Heart right ventricle (tissue), 16 donors: Measurements from ENCODE around the gene EIF3L. TPM values are rescaled to one million over a fixed set of nuclear protein-coding genes. Genes with fewer than 3 reads are reported as not detected.

Source experiments
- ATAC-seq, 8 donors: fragments of 200-7000 bp; cut with Tn5 transposase; one replicate each; pipeline ENCODE4 v1.9.1; 2020; ENCODE audit warnings: mild to moderate bottlenecking in 8 of 8, moderate library complexity in 8 of 8, moderate number of reproducible peaks in 1 of 8
- DNase-seq, 2 donors: peaks; one replicate each; pipeline ENCODE4 v3.0.0-alpha.2; 2020
- H3K27ac ChIP-seq, 10 donors: fragments of 200-600 bp; sonication (generic) in 2 of 10; one replicate each; pipeline versions ENCODE4 v1.5.0 to v1.8.0; 2020 to 2022; ENCODE audit warnings: mild to moderate bottlenecking in 3 of 10
- H3K27me3 ChIP-seq, 7 donors: fragments of 200-600 bp; one replicate each; pipeline ENCODE4 v1.8.0; 2021 to 2022; ENCODE audit warnings: mild to moderate bottlenecking in 2 of 7
- H3K36me3 ChIP-seq, 9 donors: fragments of 200-600 bp; sonication (generic) in 1 of 9; one replicate each; pipeline versions ENCODE4 v1.5.0 to v1.8.0; 2020 to 2022; ENCODE audit warnings: mild to moderate bottlenecking in 2 of 9
- H3K4me1 ChIP-seq, 9 donors: fragments of 200-600 bp; sonication (generic) in 1 of 9; one replicate each; pipeline versions ENCODE4 v1.5.0 to v1.8.0; 2020 to 2022; ENCODE audit warnings: mild to moderate bottlenecking in 4 of 9
- H3K4me3 ChIP-seq, 10 donors: fragments of 200-600 bp; sonication (generic) in 2 of 10; one replicate each; pipeline versions ENCODE4 v1.5.0 to v1.8.0; 2020 to 2022; ENCODE audit warnings: mild to moderate bottlenecking in 7 of 10, moderate library complexity in 2 of 10
- H3K9me3 ChIP-seq, 11 donors: fragments of 200-600 bp in 10 of 11; sonication (generic) in 2 of 11; one replicate each; pipeline versions ENCODE4 v1.5.0 to v1.8.0; 2013 to 2022; ENCODE audit warnings: mild to moderate bottlenecking in 2 of 11, control low read depth in 1 of 11, moderate library complexity in 1 of 11
- WGBS, 2 donors: extraction: QIAGEN DNeasy Blood & Tissue Kit; methylation state at CpG; one replicate each; pipeline ENCODE4 v1.1.7; 2013; ENCODE audit warnings: inconsistent platforms in 1 of 2; 5-methylcytosine and 5-hydroxymethylcytosine counted together
- intact Hi-C, 10 donors: fragments of 100-400 bp; cut with DNase I; formaldehyde crosslinking; loops; one replicate each; pipeline versions ENCODE4 v1.11.1 to v1.14.2; 2022
- polyA plus RNA-seq, 2 donors: library from polyadenylated mRNA; stranded (reverse); fragments of 200-250 nt; gene quantifications; one replicate each; pipeline ENCODE4 v1.2.3, GENCODE V29; 2013
- total RNA-seq, 10 donors: library from RNA; stranded (reverse); fragmentation: NEBNext Ultra II Directional in 3 of 10; extraction: Animal tissue kit (Norgen Biotek cat#: 25700) in 3 of 10; gene quantifications; one replicate each; pipeline versions ENCODE4 v1.2.1 to v1.2.4, GENCODE V29; 2021 to 2023
- TF ChIP-seq, protein P1 (sequence below), 9 donors: fragments of 200-600 bp; sonication (generic) in 2 of 9; IDR thresholded peaks; one replicate each; pipeline versions ENCODE4 v1.5.0 to v1.8.0; 2021 to 2022; ENCODE audit warnings: antibody characterized with exemption in 9 of 9, mild to moderate bottlenecking in 5 of 9, moderate library complexity in 1 of 9
- donor health status: Arrhythmogenic right ventricular cardiomyopathy.
- donor health status: ischemic (EF 13 %, LVEDD 7.1; RV severe dilation, severe dysfunction).
- donor health status: healthy with polysubstance abuse.
- donor health status: DM: no; HTN: yes; CAD: no.
- donor health status: DM: no; HTN: no; CAD: no.
- donor health status: ischemic (EF 25% LVEDD 6.9; RV normal size, moderate dysfunction).
- donor health status: ischemic (EF 25% LVEDD 5.7; RV mildly dilated, moderate dysfunction).
- donor health status: healthy.
- donor health status: DM: yes; HTN: yes; CAD: no.
- donor health status: Ischemic cardiomyopathy.
- donor health status: ischemic (EF 35%, LVEDD 5.7; RV mildly dilated, moderate dysfunction).
- donor health status: nonischemic (EF 11% LVEDD 7.7; RV severe dilation, severe dysfunction).
- donor health status: DM: yes; HTN: yes; CAD: no.
- donor health status: PGD.
- donor health status: ischemic (EF 29% LVEDD 5.4; RV normal size, mild dysfunction).
- donor health status: nonischemic (EF 23%, LVEDD 6.1; RV moderate dilation, normal function).

The EIF3L gene
- total and polyA plus RNA-seq, 12 donors, result 135 to 489 (median 428) TPM

DNA sequence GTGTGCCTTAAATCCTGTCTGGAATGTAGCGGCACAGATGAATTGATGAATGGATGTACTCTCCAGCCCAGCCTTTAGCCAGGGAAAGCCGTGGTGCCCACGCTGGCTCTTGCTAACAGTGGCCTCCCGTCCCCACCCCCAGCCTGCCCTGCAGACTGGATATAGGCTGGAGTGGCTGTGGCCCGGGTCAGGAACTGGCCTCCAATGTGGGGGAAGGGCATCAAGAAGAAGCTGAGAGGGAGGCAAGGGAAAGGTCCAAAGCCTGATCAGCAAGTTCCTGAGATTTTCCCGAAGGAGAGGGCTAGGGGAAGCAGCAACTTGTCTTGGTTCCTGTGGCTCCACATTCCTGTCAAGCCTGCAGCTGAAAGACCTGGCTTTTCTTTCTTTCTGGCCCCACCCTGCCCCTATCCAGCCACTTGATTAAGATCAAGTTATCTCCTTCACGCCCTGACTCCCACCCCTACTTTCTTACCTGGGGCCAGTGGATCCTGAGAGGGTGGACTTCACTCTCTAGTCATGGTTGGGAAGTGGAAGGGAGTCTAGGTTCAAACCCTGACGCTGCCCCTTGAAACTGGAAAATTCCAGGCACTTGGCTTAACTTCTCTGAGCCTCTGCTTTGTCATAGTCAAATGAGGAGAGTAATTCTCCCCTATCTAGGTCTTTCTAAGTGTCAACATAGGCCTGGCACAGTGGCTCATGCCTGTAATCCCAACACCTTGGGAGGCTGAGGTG lies 45.9 kb downstream of the EIF3L start:
- peak overlapping the region in 2 of 10 donors; percentile 79 to 85 for H3K27ac ChIP-seq
- intact Hi-C loops, result loop anchor here in 3 of 10 donors (5.0 kb wide), 1 partner anchor 37 kb away; no protein-coding TSS in a partner anchor

DNA sequence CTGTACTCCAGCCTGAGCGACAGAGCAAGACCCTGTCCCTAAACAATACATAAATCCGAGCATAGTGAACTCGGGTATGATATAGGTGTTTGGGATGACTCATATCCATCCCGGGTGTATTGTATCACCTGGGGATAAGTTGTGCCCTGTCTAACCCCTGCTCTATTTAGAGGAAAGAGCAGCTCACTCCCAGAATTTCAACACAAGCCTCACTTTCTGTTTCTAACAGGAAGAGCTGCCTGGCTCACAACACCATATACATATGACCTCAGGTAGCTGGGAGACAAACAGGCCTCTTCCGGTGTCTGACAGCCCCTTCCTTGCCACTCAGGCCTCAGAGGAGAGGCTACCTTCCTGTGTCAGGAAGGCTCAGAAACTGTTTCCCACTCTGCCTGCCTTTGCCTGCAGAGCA lies 47.0 kb downstream of the EIF3L start:
- peaks cover 0 to 11% (median 0%) of the 10 kb centered on the region in 9 donors for H3K36me3 ChIP-seq
- intact Hi-C loops, result no loop called here
- peaks cover 0 to 44% (median 32%) of the 10 kb centered on the region in 9 donors for H3K4me1 ChIP-seq
- ATAC-seq (peak in 7 of 8 donors; percentile 21 to 72 (median 63)), DNase-seq (peak in 1 of 2 donors; percentile 30)
- no peak overlapping the region for H3K4me3 ChIP-seq
- TF ChIP-seq, protein P1, sequence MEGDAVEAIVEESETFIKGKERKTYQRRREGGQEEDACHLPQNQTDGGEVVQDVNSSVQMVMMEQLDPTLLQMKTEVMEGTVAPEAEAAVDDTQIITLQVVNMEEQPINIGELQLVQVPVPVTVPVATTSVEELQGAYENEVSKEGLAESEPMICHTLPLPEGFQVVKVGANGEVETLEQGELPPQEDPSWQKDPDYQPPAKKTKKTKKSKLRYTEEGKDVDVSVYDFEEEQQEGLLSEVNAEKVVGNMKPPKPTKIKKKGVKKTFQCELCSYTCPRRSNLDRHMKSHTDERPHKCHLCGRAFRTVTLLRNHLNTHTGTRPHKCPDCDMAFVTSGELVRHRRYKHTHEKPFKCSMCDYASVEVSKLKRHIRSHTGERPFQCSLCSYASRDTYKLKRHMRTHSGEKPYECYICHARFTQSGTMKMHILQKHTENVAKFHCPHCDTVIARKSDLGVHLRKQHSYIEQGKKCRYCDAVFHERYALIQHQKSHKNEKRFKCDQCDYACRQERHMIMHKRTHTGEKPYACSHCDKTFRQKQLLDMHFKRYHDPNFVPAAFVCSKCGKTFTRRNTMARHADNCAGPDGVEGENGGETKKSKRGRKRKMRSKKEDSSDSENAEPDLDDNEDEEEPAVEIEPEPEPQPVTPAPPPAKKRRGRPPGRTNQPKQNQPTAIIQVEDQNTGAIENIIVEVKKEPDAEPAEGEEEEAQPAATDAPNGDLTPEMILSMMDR (IDR thresholded peaks at IDR 0.05), result no peak
- H3K27ac ChIP-seq, result peak overlapping the region in 9 of 10 donors; percentile 17 to 85 (median 54)
- no peaks in the 10 kb centered on the region for H3K27me3 ChIP-seq
- WGBS, 2 donors, result 57% methylated on average over 5 of the region's 5 CpGs
- no peaks in the 10 kb centered on the region for H3K9me3 ChIP-seq

More for the DNA sequence above, 45.9 kb downstream of the EIF3L start:
- H3K4me3 ChIP-seq, result no peak overlapping the region
- H3K9me3 ChIP-seq, result no peaks in the 10 kb centered on the region
- ATAC-seq, result no peak
- DNase-seq, result no peak
- TF ChIP-seq, protein P1 (IDR thresholded peaks at IDR 0.05), result no peak
- H3K4me1 ChIP-seq, result peaks cover 0 to 42% (median 32%) of the 10 kb centered on the region in 9 donors
- no peaks in the 10 kb centered on the region for H3K27me3 ChIP-seq
- peaks cover 0 to 22% (median under 1%) of the 10 kb centered on the region in 9 donors for H3K36me3 ChIP-seq
- WGBS, 2 donors, result 57 to 62% methylated on average over 8 of the region's 8 CpGs

DNA sequence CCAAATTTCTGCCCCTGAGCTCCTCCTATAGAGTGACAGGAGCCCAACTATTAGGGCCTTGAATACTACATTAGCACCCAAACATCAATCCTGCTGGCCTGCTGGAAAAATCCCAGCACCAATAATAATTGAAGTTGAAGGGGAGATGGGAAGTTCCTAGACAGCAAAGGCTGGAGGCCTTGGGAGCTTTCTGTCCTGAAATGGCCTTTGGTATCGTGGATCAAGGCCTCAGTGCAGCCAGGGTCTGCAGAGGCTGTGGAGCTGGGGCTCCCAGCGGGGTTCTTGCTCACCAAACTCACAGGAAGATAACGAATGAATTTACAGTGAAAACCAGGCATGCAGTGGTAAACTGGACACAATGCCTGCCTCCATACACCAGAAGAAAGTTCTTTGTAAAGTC lies 47.7 kb downstream of the EIF3L start:
- ATAC-seq, result no peak
- Histone ChIP-seq H3K27ac (peak overlapping the region in 8 of 10 donors; percentile 17 to 85 (median 55)), H3K4me1 (peaks cover 0 to 50% (median 32%) of the 10 kb centered on the region in 9 donors), H3K36me3 (peaks cover 0 to 3% (median 0%) of the 10 kb centered on the region in 9 donors), H3K27me3 (no peaks in the 10 kb centered on the region), H3K9me3 (no peaks in the 10 kb centered on the region), H3K4me3 (no peak overlapping the region)
- TF ChIP-seq, protein P1 (IDR thresholded peaks at IDR 0.05), result no peak
- 56 to 64% methylated on average over 3 of the region's 3 CpGs for WGBS, 2 donors
- intact Hi-C loops, result no loop called here
- no peak for DNase-seq

DNA sequence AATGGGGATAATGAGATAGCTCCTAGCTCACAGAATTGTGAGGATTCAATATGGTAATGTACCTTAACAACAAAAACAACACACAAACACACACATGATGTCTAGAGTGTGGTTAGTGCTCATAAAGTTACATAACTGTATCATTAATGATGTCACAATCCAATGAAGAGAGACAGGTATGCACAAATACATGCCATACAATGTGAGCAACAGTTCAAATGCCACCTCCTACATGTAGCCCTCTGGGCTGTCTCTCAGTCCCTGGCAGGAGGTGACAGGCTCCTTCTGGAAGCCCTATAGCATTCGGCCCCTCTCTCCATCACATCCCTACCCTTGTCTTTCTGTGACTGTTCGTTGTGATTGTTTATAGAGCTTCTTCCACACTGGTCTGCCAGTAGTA lies 48.6 kb downstream of the EIF3L start:
- Histone ChIP-seq H3K36me3 (no peaks in the 10 kb centered on the region), H3K9me3 (no peaks in the 10 kb centered on the region), H3K4me3 (no peak overlapping the region), H3K27me3 (no peaks in the 10 kb centered on the region), H3K4me1 (peaks cover 0 to 45% (median 25%) of the 10 kb centered on the region in 9 donors), H3K27ac (peak overlapping the region in 1 of 10 donors; percentile 19)
- ATAC-seq, result no peak
- no peak for DNase-seq
- TF ChIP-seq, protein P1 (IDR thresholded peaks at IDR 0.05), result no peak
- 84 to 99% methylated on average over 2 of the region's 2 CpGs for WGBS, 2 donors
- intact Hi-C loops, result no loop called here
